H9 (cell line): ENCODE data around the gene CHN2. TPM values are rescaled to one million over a fixed set of nuclear protein-coding genes. Genes with fewer than 3 reads are reported as not detected.
A peak's percentile ranks its signal among the peaks of the same experiment; 100 is the strongest.

Experiments
- DNase-seq: peaks from one replicate; pipeline ENCODE4 v3.0.0-alpha.2; 2017
- H2AFZ ChIP-seq: one replicate; pipeline ENCODE4 v1.6.1; 2013; ENCODE audit warnings: mild to moderate bottlenecking, low read length, control low read depth, moderate library complexity
- H2AK5ac ChIP-seq: 2 replicates; pipeline ENCODE4 v1.6.1; 2013; ENCODE audit warnings: low read length, control low read depth, mixed read lengths; ENCODE audit not compliant: insufficient read length
- H2BK120ac ChIP-seq: one replicate; pipeline ENCODE4 v1.6.1; 2013; ENCODE audit warnings: low read depth, mild to moderate bottlenecking, low read length, control low read depth, inconsistent platforms; ENCODE audit not compliant: poor library complexity, severe bottlenecking
- H2BK12ac ChIP-seq: 2 replicates; pipeline ENCODE4 v1.6.1; 2013; ENCODE audit warnings: low read length, control low read depth, mixed read lengths, low read depth; ENCODE audit not compliant: insufficient read length
- H2BK15ac ChIP-seq: 2 replicates; pipeline ENCODE4 v1.6.1; 2013; ENCODE audit warnings: low read depth, low read length, control low read depth
- H2BK20ac ChIP-seq: one replicate; pipeline ENCODE4 v1.6.1; 2013; ENCODE audit warnings: low read depth, mild to moderate bottlenecking, low read length, control low read depth, inconsistent platforms; ENCODE audit not compliant: poor library complexity, severe bottlenecking
- H2BK5ac ChIP-seq: 2 replicates; pipeline ENCODE4 v1.6.1; 2013; ENCODE audit warnings: low read length, control low read depth, mixed read lengths; ENCODE audit not compliant: insufficient read length
- H3K14ac ChIP-seq: 2 replicates; pipeline ENCODE4 v1.6.1; 2013; ENCODE audit warnings: low read length, control low read depth; ENCODE audit not compliant: insufficient read depth
- H3K18ac ChIP-seq: 2 replicates; pipeline ENCODE4 v1.6.1; 2013; ENCODE audit warnings: low read depth, mild to moderate bottlenecking, mixed read lengths, low read length, control low read depth; ENCODE audit not compliant: insufficient read length
- H3K23ac ChIP-seq: 2 replicates; pipeline ENCODE4 v1.6.1; 2013; ENCODE audit warnings: low read length, control low read depth, mixed read lengths, low read depth; ENCODE audit not compliant: insufficient read length
- H3K23me2 ChIP-seq: 2 replicates; pipeline ENCODE4 v1.6.1; 2013; ENCODE audit warnings: low read depth, mild to moderate bottlenecking, mixed read lengths, low read length, control low read depth; ENCODE audit not compliant: insufficient read length, poor library complexity, severe bottlenecking
- H3K27ac ChIP-seq: 2 replicates; pipeline ENCODE4 v1.5.1; 2013; ENCODE audit warnings: low read length, control low read depth, mixed read lengths, low read depth; ENCODE audit not compliant: insufficient read length
- H3K27me3 ChIP-seq: 2 replicates; pipeline ENCODE4 v1.6.1; 2013; ENCODE audit warnings: low read length, control low read depth, inconsistent platforms; ENCODE audit not compliant: insufficient read depth
- H3K4ac ChIP-seq: 2 replicates; pipeline ENCODE4 v1.6.1; 2013; ENCODE audit warnings: low read depth, mild to moderate bottlenecking, control low read depth, inconsistent platforms, low read length, moderate library complexity
- H3K4me1 ChIP-seq: 2 replicates; pipeline ENCODE4 v1.6.1; 2013; ENCODE audit warnings: low read length, control low read depth, inconsistent platforms; ENCODE audit not compliant: insufficient read depth
- H3K4me2 ChIP-seq: 2 replicates; pipeline ENCODE4 v1.6.1; 2013; ENCODE audit warnings: low read length, control low read depth, mixed read lengths; ENCODE audit not compliant: insufficient read length, insufficient read depth
- H3K56ac ChIP-seq: 2 replicates; pipeline ENCODE4 v1.6.1; 2013; ENCODE audit warnings: low read depth, mild to moderate bottlenecking, mixed read lengths, low read length, control low read depth; ENCODE audit not compliant: insufficient read length
- H3K79me1 ChIP-seq: 2 replicates; pipeline ENCODE4 v1.6.1; 2013; ENCODE audit warnings: low read depth, mild to moderate bottlenecking, moderate library complexity, low read length, control low read depth, inconsistent platforms; ENCODE audit not compliant: insufficient read depth, poor library complexity, severe bottlenecking
- H3K79me2 ChIP-seq: 2 replicates; pipeline ENCODE4 v1.6.1; 2013; ENCODE audit warnings: low read length, control low read depth, inconsistent platforms; ENCODE audit not compliant: insufficient read depth
- H3K9ac ChIP-seq: 2 replicates; pipeline ENCODE4 v1.6.1; 2013; ENCODE audit warnings: low read length, control low read depth, mixed read lengths; ENCODE audit not compliant: insufficient read length; ENCODE audit errors: extremely low read depth
- H3K9me3 ChIP-seq: one replicate; pipeline ENCODE4 v1.6.1; 2013; ENCODE audit warnings: low read depth, low read length, inconsistent platforms; ENCODE audit not compliant: control insufficient read depth
- H3T11ph ChIP-seq: one replicate; pipeline ENCODE4 v1.6.1; 2013; ENCODE audit warnings: mild to moderate bottlenecking, low read length, control low read depth, inconsistent platforms
- H4K20me1 ChIP-seq: one replicate; pipeline ENCODE4 v1.6.1; 2013; ENCODE audit not compliant: control insufficient read depth, insufficient read length, insufficient read depth
- H4K5ac ChIP-seq: 2 replicates; pipeline ENCODE4 v1.6.1; 2013; ENCODE audit warnings: low read depth, mild to moderate bottlenecking, mixed read lengths, low read length, control low read depth; ENCODE audit not compliant: insufficient read length
- H4K8ac ChIP-seq: replicated peaks from 2 replicates; pipeline ENCODE4 v1.6.1; 2013; ENCODE audit warnings: low read length, control low read depth, mixed read lengths, low read depth; ENCODE audit not compliant: insufficient read length
- H4K91ac ChIP-seq: 2 replicates; pipeline ENCODE4 v1.6.1; 2013; ENCODE audit warnings: low read depth, mild to moderate bottlenecking, moderate library complexity, mixed read lengths, low read length, control low read depth; ENCODE audit not compliant: insufficient read length
- H3K27ac Mint-ChIP-seq, 3 experiments: 2 replicates in 2 of 3; 3 replicates in 1 of 3; pipeline ENCODE4 v1.8.0; 2020 to 2021; ENCODE audit warnings: mixed read lengths in 3 of 3, mild to moderate bottlenecking in 1 of 3, moderate library complexity in 1 of 3
- H3K27me3 Mint-ChIP-seq: 2 replicates; pipeline ENCODE4 v1.8.0; 2021; ENCODE audit warnings: low read depth, mild to moderate bottlenecking, moderate library complexity, mixed read lengths
- H3K36me3 Mint-ChIP-seq, 3 experiments: 2 replicates in 2 of 3; 3 replicates in 1 of 3; pipeline ENCODE4 v1.8.0; 2020 to 2021; ENCODE audit warnings: low read depth in 3 of 3, mixed read lengths in 3 of 3; ENCODE audit not compliant: insufficient read depth in 1 of 3
- H3K4me1 Mint-ChIP-seq, 2 experiments: 2 replicates each; pipeline ENCODE4 v1.8.0; 2020; ENCODE audit warnings: mixed read lengths in 2 of 2
- H3K4me3 Mint-ChIP-seq, 2 experiments: 2 replicates in 1 of 2; 3 replicates in 1 of 2; pipeline ENCODE4 v1.8.0; 2020 to 2021; ENCODE audit warnings: mild to moderate bottlenecking in 2 of 2, mixed read lengths in 2 of 2, moderate library complexity in 1 of 2
- H3K9me3 Mint-ChIP-seq, 2 experiments: 2 replicates in 1 of 2; 3 replicates in 1 of 2; pipeline ENCODE4 v1.8.0; 2020; ENCODE audit warnings: mild to moderate bottlenecking in 2 of 2, mixed read lengths in 2 of 2, moderate library complexity in 1 of 2
- CTCF ChIP-seq: fragments of 200-600 bp; sonication (generic); conservative IDR thresholded peaks from 3 replicates; pipeline ENCODE4 v1.8.0; 2021; ENCODE audit warnings: antibody characterized with exemption, mild to moderate bottlenecking
- whole genome bisulfite sequencing: extraction: QIAGEN DNeasy Blood & Tissue Kit; methylation state at CpG from one replicate; pipeline ENCODE4 v1.1.7; 2013; ENCODE audit warnings: missing lambda C conversion rate, low lambda C conversion rate, mixed read lengths; ENCODE audit not compliant: insufficient read length; ENCODE audit errors: extremely low coverage; 5-methylcytosine and 5-hydroxymethylcytosine counted together
- total RNA-seq: library from RNA; stranded (reverse); gene quantifications from 2 replicates; pipeline ENCODE4 v1.2.1, GENCODE V29; 2021

The CHN2 gene
- total RNA-seq, 1 experiment from 2014 or later = 3.3 TPM

DNA sequence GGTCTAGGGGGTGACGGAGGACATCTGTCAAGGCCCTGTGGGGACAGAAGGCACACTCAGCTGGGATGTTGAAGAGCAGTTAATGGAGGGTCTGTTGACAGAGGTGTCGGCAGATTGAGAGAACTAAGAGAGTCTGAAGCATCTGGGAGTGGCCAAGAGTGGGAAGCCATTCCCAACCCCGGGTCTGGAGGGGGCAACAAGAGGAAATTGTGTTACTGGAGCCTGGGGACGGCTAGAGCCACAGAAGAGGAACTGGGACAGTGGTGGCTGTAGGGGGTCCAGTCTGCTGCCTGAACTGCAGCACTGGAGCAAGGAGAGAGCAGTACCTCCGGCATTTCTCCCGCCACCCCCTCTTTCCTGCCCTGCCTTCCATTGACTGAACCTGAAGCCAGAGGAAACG, 136.6 kb downstream of the CHN2 start:
- H3K23me2 ChIP-seq = no peaks in the 10 kb centered on the region
- H2AFZ ChIP-seq = no peak overlapping the region
- H3K4me1 ChIP-seq = no peaks in the 10 kb centered on the region
- H4K91ac ChIP-seq = peak overlapping the region; percentile 13
- no peak overlapping the region for H2BK20ac ChIP-seq
- no peak overlapping the region for H4K8ac ChIP-seq
- Mint-ChIP-seq H3K27me3 (no peaks in the 10 kb centered on the region), H3K9me3 (no peaks in the 10 kb centered on the region; a peak in 1 of 5 replicates), H3K4me3 (no peak overlapping the region), H3K36me3 (no peaks in the 10 kb centered on the region; a peak in 1 of 7 replicates), H3K4me1 (peaks cover 2 to 3% of the 10 kb centered on the region in 2 experiments), H3K27ac (no peak overlapping the region; a peak in 1 of 7 replicates)
- H3K18ac ChIP-seq = peak overlapping the region; percentile 60
- H3K4ac ChIP-seq = no peak overlapping the region
- no peaks in the 10 kb centered on the region for H4K20me1 ChIP-seq
- no peak overlapping the region for H3K27ac ChIP-seq
- H4K5ac ChIP-seq = no peak overlapping the region
- DNase-seq = no peak
- H3T11ph ChIP-seq = no peak overlapping the region
- no peak for TF ChIP-seq CTCF
- H2AK5ac ChIP-seq = no peak overlapping the region
- no peak overlapping the region for H2BK5ac ChIP-seq
- no peak overlapping the region for H2BK120ac ChIP-seq
- H3K79me1 ChIP-seq = no peaks in the 10 kb centered on the region
- WGBS = no CpG with 5 or more reads among the region's 7 CpGs
- H3K4me2 ChIP-seq = no peak overlapping the region
- no peaks in the 10 kb centered on the region for H3K27me3 ChIP-seq
- no peak overlapping the region for H2BK15ac ChIP-seq
- no peaks in the 10 kb centered on the region for H3K9me3 ChIP-seq
- H2BK12ac ChIP-seq = no peak overlapping the region
- no peak overlapping the region for H3K9ac ChIP-seq
- H3K23ac ChIP-seq = no peak overlapping the region
- H3K56ac ChIP-seq = no peak overlapping the region
- no peak overlapping the region for H3K14ac ChIP-seq
- no peaks in the 10 kb centered on the region for H3K79me2 ChIP-seq
